GM21576 (cell line): ENCODE measurements around the gene GANAB.
"Not testable (repeated sequence)": the region's sequence is repeated elsewhere in the genome, so short reads cannot be mapped to it uniquely, and the experiment has no call there.

Experiments used
- ATAC-seq: cut with Tn5 transposase; IDR thresholded peaks from one replicate; pipeline ENCODE4 v1.9.1; 2021; ENCODE audit warnings: mild to moderate bottlenecking, moderate library complexity; ENCODE audit not compliant: unreplicated experiment

GANAB gene

DNA sequence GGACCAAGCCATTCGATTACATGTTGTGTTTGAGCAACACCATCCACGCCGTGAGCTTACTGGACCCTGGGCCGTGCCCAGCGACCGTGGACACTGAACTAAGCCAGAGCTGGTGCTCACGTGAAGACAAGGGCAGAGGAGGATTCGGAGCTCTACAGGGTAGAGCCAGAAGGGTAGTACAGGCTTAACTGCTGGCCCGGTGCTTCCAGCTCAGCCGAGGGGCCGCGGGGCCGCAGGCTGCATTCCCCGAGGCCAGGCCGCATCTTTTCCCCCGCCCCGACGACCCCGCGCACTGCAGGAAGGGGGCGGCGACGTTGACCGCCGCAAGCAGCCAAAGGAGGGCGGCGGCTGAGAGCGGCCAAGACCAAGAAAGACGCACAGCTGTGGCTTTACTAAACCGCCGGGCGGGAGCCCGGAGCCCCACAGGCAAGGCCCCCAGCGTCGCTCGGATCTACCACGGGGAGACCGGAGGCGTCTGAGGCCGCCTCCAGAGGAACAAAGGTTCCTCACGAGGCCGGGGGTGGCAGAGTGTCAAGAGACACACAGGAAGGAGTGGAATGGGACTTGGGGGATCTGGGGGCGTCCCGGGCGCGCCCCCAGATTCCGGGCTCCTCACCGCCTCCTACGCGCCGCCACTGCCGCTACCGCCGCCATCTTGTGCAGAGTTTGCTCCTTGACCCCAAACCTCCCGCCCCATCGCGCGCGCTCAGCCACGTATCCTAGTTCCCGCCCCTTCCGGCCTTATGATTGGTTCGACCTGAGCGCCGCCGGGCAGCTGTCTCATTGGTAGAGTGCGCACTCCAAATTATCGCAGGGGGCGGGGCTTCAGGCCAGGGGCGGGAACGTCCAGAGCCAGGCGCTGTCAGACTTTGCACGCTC lies at the start of gene GANAB:
TSS of gene GANAB (minus strand) at position 668 of the 879 bp plus-strand sequence. CDS start at position 654, 14 bp downstream.
- peak; percentile 86 for ATAC-seq

DNA sequence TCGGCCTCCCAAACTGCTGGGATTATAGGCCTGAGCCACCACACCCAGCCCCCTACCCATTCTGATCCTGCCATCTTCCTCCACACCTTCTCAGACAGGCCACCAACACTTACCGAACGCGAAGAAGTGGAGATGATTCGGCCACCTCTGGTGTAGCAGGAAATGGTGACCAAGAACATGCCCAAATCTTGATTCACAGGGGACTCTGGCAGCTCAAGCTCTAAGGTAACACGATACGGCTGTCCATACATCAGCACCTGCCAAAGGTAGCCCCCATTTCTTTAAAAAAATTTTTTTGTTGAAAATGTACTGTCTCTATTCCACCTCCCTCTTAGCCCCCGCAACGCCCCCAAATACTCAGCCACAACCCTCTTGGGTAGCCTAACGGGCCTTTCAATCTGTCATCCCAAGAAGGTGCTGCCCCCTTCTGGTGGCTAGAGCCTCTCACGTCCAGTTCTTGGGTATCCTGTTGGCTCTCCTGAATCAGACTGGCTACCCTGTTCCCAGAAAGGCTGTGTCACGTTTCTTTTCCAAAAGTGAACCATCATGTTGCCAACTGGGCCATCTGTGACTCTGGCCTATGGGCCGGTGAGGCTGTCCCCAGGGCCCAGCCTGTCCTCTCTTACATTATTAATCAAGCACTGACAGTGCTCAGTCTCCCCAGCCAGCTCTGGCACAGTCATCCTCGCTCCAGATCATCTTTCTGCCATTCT lies 48.2 kb upstream of the GANAB start:
- no peak for ATAC-seq

DNA sequence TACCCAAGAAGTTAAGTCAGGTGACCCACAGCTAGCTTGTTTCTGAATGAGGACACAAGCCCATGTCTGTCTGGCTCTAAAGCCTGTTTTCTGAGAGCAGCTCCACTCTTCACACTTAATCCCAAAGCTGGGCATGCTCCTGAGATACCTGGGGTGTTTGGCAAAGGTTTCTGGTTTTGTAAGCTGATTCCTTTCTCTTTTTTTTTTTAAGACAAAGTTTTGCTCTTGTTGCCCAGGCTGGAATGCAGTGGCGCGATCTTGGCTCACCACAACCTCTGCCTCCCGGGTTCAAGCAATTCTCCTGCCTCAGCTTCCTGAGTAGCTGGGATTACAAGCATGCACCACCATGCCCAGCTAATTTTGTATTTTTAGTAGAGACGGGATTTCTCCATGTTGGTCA lies 47.2 kb upstream of the GANAB start:
- not testable (repeated sequence) for ATAC-seq

DNA sequence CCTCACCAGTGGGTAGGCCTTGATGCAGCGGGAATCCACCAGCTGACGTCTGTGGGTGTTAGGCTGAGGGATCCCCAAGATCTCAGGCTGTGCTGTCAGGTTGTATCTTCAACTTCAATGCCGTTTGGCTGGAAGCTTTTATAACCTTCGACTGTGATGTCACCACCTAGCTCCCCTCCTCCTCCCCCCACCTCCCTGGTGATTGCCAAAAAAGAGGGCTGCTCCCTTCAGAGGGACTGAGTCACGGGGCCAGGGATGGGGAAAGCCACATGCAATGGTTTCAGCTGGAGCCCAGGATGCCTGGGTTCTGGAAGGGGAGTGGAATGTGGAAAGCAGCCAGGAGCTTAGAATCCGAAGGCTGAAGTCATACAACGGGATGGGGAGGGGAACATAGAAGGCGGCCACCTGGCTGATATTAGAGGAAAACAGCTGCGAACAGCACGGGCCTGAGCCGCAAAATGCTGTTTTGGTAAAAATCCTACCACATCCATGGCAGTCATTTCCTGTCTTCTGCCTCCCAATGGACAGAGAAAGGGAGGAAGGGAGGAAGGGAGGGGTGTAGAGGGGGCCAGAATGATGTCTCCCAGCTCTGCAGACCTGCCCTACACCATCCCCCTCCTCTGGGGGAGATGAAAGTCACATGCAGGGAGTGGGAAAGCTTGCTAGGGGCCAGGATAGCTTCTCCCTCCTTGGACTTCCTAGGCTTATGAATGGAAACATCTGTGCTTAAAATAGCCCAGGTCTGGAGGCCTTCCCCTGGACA lies 43.2 kb upstream of the GANAB start, which contains the start of gene LRRN4CL:
TSS of gene LRRN4CL (minus strand) at position 110 of the 763 bp plus-strand sequence. CDS start 1,022 bp downstream, outside the sequence.
- no peak for ATAC-seq

DNA sequence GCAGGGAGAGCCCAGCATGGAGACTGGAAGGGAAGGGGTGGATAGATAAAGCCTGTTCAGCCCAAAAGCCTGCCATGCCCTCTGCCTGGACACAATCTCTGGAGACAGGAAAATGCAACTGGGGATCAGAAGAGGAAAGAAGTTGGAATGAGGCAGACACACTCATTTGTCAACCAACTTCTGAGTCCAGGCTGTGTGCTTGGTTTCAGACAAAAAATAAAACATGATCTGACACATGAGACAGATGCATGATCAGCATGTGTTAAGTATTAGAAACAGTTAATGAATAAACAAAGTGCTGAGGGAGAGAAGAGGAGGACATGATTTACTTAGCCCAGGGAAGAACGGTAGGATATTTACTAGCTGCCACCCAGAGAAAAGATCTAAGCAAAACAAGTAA lies 42.1 kb upstream of the GANAB start:
- ATAC-seq: no peak

DNA sequence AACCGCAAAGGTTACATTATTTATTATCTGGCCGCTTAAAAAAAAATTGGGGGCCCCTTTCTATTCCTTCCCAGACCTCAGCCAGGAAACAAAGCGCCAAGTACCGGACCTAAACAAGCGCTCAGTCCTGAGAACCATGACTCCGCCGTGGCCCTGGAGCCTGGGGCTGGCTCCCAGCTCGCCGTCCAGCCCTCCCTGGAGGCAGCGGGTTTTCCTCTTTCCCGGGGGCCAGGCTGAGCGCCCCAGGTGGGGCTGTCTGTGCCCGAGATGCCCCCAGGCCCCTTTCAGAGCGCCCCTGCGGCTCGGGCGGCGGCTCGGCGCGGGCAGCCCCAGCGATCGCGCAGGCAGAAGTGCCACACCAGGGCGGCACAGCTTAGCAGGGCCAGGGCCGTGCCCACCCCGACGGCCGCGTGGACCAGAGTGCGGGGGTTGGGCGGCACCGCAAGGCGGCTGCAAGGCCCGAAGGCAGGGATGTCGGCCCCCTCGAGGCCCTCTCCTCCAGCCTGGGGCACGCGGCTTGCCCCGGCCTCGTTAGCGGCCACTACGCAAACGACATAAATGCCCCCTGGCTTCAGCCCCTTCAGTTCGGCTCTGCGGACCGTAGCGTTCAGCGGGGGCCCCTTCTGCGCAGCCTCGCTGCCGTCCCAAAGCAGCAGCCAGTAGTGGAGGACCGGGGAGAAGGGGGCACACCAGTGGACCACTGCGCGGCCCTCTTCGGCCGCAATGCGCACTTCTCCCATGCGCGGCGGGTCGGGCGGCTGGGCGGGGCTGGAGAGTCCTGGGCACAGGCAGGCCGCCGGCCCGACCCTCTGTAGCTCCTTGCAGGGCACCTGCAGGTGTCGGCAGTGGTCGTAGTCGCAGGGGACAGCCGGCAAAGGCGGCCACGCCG lies 41.3 kb upstream of the GANAB start:
- ATAC-seq: no peak

DNA sequence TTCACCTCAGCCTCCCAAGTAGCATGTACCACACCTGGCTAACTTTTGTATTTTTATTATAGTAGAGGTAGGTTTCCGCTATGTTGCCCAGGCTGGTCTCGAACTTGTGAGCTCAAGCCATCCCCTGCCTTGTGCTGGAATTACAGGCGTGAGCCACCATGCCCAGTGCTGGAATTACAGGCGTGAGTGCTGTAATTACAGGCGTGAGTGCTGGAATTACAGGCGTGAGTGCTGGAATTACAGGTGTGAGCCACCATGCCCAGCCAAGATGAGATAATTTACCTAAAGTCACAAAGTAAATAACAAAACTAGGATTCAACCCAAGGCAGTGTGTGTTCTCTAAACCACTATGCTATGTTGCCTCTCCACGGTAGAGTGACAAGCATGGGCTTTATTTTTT lies 36.1 kb upstream of the GANAB start:
- ATAC-seq: no peak

DNA sequence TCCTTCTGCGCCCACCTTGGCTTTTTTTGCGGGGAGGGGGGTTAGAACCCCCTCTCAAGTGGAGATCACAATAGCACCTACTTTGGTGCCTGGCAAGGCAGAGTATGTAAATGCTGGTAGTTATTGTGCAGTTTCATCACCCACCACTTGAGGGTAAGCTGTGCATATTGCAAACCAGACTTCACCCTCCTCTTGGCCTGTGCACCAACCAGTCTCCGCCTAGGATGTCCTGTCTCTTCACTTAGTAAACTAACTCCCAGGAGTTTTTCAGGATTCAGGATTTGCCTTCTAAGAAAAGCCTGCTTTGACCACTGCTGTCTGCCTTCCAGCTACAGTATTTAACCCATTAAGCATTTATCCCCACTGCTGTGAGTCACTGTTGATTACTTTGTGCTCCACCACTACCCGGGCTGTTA lies 34.4 kb upstream of the GANAB start:
- no peak for ATAC-seq

DNA sequence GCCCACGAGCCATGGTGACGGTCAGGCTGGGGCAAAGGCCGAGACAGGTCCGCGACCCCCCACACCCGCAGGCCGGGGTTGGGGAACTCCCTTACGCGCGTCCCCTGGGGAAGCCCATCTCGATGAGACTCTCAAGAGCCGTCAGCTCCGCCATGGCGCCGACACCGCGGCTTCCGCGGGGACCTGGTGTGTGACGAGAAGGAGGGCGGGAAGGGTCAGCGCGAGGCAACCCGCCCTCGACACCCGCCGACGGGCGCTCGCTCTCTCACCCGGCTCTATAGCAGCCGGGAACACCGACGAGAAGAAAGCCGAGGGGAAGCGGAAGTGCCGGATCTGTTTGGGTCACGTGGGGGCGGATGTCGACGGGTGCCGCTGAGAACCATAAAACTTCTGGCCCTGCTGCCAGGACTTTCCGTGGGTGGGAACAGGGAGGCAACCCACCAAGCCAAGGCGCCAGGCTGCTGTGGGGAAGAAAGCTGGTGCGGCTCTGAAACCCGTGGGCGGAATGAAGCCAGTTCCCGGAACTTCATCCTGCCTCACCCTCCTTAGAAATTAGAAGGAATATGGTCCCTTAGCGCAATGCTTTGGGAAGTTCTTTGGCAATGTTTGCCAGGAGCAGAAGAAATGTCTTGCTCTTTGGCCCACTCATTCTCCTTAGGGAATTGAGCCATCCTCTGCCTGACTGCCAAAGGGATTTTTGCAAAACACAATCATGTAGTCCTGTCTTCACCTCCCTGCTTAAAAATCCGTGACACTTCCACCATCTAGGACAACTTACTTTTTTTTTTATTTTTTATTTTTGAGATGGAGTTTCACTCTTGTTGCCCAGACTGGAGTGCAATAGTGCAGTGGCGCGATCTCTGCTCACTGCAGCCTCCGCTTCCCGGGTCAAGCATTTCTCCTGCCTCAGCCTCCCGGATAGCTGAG lies 32.6 kb upstream of the GANAB start, which contains the start of gene UBXN1:
TSS of gene UBXN1 (minus strand) at position 304 of the 927 bp plus-strand sequence. CDS start at position 154, 150 bp downstream.
- peak; percentile 64 for ATAC-seq

DNA sequence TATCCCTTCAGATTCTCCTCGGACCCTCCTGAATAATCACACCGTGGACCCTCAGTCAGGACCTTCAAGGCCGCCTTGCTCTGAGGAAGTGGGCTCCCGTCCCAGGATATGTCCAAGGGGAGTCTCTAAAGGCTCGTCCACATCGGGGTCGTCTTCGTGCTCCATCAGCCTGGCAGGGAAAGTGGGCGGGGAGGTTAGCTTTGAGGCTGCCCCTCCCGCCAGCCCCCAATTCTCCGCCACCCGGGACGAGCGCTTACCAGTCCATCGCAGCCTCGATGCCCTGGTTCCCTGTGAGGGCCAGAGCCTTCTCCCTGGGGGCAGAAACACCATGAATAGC lies 32.0 kb upstream of the GANAB start:
- ATAC-seq: peak; percentile 8

DNA sequence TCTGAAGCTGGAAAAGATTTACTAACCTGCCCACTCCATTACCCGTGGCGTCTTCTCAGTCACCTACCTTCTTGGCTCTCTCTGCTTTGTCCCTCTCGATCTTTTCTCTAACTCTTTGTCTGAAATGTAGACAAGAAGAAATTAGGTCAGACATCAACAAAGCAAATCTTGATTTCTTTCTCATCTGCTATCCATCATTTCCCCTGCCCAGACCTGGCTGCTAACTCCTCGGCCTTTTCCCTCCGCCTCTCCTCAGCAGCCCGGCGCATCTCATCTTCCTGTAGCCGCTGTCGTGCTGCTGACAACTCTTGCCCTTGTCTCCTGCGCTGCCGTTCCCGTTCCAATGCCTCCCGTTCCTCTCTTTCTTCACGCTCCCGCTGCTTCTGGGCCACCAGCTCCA lies 31.3 kb upstream of the GANAB start:
- ATAC-seq: no peak

DNA sequence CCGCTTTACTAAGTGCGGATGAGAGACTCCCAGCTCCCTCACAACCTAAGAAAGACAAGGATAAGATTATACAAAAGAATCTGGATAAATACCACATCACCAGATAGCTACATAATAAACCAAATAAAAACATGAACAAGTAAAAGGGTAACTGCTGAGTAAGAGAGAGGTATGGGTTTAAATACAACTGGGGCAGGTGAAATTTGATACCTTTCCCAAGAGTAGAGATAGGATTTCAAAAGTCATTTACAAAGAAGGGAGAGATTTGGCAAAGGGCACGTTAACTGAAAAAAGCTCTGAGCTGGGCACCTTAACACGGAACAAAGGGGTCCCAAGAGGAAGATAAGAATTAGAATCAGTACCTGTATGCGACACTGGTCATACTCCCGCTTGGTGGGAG lies 30.7 kb upstream of the GANAB start:
- no peak for ATAC-seq

DNA sequence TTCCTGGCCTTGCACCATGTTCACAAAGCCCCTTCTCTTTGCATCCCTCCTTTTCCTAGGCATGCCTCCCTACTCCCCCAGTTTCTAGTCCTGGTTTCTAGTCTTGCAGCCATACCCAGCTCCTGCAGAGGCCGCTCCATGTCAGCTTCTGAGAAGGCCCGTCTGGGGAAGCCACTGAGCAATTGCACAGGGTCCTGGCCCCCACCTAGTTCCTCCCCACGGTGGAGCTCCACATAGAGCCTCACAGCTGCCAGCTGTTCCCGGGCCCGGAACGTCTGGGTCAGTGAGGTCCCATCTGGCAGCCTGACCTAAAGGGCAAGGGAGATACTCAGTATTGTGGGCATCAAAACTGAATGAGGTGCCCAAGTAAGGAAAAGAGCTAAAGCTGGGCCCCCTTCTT lies 30.3 kb upstream of the GANAB start:
- ATAC-seq: no peak

DNA sequence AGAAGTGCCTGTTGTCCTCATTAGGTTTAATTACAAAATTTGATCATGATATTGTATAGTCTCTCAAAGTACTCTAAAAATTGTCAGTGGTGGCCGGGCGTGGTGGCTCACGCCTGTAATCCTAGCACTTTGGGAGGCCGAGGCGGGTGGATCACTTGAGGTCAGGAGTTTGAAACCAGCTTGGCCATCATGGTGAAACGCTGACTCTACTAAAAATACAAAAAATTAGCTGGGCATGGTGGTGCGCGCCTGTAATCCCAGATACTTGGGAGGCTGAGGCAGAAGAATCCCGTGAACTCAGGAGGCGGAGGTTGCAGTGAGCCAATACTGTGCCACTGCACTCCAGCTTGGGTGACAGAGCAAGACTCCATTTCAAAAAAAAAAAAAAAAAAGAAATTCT lies 29.0 kb upstream of the GANAB start:
- not testable (repeated sequence) for ATAC-seq

DNA sequence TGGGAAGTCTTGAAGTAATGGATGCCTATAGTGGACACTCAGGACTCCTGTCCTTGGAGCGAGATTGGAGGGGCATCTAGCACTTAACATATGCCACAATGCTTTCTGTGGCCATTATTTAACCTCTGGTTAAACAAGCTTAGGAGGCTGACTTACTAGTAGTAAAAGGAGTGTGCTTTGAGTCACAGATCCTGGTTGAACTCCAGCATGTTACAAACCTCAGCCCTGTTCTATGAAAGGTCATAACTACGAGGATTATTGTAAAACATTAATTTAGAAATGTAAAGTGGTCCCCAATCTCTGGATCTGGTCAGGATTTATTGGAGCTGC lies 26.7 kb upstream of the GANAB start:
- ATAC-seq: no peak

DNA sequence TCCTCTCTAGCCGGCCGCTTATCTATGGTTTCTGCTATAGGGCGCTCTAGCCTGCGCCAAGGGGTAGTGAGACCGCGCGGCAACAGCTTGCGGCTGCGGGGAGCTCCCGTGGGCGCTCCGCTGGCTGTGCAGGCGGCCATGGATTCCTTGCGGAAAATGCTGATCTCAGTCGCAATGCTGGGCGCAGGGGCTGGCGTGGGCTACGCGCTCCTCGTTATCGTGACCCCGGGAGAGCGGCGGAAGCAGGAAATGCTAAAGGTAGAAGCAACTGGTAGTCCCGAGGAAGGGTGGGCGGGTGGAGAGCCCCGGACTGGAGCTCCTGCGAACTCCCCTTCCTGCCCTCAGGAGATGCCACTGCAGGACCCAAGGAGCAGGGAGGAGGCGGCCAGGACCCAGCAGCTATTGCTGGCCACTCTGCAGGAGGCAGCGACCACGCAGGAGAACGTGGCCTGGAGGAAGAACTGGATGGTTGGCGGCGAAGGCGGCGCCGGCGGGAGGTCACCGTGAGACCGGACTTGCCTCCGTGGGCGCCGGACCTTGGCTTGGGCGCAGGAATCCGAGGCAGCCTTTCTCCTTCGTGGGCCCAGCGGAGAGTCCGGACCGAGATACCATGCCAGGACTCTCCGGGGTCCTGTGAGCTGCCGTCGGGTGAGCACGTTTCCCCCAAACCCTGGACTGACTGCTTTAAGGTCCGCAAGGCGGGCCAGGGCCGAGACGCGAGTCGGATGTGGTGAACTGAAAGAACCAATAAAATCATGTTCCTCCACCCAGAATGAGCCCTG lies 25.4 kb upstream of the GANAB start, which contains the start of the genes LBHD1 and UQCC3:
TSS of gene LBHD1 (minus strand) at position 660 of the 782 bp plus-strand sequence. CDS start 2,236 bp downstream, outside the sequence.
TSS of gene UQCC3 (plus strand) at position 66 of the 782 bp plus-strand sequence. CDS start at position 139, 73 bp downstream.
- peak; percentile 51 for ATAC-seq

DNA sequence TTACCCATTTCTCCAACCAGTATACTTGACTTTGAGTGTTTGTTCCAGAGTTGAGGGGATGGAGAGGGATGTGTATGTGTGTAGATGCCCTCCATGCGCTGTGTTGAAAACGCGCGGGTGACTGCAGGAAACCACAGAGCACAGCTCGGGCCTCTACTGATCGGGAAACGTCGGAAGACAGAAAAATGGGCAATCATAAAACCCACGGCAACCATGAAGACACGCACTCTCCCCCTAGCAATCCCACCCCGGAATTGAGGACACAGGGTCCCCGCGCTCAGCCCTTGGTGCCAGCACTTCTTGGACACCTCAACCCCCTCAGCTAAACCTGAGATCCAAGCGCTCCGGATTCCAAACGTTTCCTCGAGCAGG lies 24.8 kb upstream of the GANAB start:
- ATAC-seq: no peak

DNA sequence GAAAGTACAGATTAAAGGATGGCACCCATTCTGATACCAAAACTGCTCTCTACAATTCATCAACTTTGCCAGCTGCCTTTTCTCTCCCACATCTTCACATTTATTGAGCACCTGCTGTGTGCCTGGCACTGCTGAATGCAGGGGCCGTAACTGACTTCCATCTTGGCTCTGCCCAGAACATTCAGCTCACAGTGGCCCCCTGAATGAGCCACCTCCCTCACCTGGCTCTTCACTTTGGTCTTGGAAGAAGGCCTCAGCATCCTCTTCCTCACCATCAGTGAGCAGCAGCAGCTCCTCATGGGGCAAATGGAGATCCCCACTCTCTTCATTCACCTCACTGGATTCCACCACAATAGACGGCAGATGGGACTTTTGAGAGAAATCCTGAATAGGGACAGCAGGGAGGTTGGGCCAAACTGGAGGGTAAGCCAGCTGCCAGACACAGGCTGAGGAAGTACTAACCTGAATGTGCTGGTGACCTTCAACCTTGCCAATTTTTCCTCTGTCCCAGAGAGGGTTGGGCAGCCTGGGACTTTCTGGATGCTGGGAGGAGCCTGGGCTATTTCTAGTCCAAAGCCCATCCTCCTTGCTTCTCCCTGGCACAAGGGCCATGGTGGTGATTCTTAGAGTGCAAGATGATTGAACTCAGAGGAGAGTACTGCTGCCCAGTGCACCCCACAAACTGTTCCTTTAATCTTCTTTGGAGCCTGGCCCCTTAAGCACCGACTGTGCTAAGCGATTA lies 23.2 kb upstream of the GANAB start:
- no peak for ATAC-seq
